HK-2 (cell line): ENCODE results near the gene MROH8.

Experiments
- DNase-seq: peaks from one replicate; pipeline ENCODE4 v3.0.0-alpha.2; 2018; ENCODE audit not compliant: unreplicated experiment

Gene MROH8

GRCh38 chr20:37178839-37179682 is at the start of gene MROH8, which contains the start of gene RPN2:
Gene MROH8 (minus strand): TSS chr20:37179548.
Gene RPN2 (plus strand): TSS chr20:37179330. CDS start chr20:37179357, 27 bp downstream.
- DNase-seq: peak; percentile 99

DNA sequence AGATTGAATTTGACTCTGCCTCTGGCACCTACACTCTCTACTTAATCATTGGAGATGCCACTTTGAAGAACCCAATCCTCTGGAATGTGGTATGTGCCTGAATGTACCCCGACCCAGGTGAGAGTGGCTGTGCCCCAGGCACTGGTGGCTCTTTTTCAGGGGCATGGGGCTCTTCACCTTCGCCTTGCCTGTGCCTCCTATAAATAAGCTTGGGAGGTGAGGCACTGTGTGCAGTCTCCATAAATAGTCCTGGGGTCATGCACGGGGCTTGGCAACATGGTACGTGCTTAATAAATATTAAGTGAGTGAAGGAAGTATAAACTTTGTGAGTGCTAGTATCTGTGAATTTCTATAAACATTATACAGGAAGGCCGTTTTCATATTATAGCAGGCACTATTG is 49.3 kb upstream of the MROH8 start:
- DNase-seq: no peak

GRCh38 chr20:37228082-37228481 is 48.7 kb upstream of the MROH8 start:
- DNase-seq: no peak

DNA sequence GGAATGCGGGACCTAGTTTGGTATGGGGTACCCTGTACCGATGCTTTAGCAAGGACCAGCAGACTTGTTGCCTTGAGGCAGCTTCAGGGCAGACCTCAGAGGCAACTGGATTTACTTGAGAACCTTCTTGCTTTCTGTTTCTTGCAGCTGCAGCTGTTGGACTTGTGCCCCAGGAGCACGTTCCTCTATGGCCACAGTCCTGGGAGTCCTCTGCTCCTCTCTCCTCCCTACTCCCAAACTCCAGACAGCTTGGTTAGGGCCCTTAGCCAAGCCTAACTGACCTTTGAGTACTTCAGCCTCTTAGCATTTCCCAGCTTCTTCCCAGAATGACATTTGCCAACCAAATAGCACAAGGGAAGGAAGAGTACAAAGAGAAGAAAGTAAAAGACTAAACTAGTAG is 47.5 kb upstream of the MROH8 start:
- no peak for DNase-seq

DNA sequence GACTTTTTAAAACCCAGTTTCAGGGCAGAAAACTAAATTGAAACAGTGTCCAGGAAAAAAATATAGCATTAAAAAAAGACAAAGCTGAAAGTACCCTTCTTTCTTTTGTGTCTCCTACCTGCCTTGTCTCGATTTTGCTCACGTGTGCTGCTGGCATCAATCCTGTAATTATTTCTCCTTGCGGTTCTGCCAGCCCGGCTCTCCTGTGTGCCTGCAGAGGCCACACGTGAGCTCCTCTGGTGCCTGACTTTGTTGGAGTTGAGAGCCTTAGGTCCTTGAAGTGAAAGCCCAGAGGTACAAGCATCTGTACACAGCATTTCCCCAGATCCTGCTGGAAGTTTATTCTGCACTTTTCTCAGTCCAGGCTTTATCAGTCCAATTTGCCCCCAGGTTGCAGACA is 45.8 kb upstream of the MROH8 start:
- DNase-seq: no peak

DNA sequence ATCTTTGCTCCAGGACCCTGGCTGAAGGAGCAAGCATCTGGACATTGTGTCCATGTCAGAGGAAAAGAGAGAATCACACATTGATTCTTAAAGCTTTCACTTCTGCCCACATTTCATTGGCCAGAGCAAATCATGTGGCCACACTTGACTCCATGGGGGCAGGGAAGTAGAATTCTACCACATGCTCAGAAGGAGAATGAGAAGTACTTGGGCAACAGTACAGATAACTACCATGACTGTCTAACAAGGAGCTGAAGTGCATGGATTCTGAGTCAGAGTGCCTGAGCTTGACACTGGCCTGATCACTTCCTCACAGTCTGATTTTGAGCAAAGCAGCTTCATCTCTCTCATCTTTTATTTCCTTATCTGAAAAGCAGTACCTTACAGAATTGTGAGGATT is 43.7 kb upstream of the MROH8 start:
- DNase-seq: peak; percentile 63

GRCh38 chr20:37222086-37222485 is 42.7 kb upstream of the MROH8 start:
- DNase-seq: no peak

DNA sequence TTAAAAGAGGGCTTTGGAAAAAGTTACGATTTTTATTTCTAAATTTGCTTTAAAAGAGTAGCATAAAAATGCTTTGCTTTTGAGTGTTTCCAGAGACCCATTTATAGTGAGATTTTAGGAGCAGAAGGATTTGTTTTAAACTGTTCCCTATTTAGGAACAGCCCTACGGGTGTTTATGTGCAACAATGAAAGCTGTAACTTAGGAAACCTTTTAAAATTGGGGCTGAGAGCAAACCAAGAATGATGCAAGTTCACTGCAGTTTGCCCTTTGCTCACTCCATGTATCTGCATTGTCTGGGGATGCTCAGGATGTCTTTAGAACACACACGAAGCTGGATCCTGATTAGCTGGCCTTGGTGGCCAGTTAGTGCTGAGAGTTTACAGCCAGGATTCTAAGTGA is 41.4 kb upstream of the MROH8 start:
- DNase-seq: no peak

DNA sequence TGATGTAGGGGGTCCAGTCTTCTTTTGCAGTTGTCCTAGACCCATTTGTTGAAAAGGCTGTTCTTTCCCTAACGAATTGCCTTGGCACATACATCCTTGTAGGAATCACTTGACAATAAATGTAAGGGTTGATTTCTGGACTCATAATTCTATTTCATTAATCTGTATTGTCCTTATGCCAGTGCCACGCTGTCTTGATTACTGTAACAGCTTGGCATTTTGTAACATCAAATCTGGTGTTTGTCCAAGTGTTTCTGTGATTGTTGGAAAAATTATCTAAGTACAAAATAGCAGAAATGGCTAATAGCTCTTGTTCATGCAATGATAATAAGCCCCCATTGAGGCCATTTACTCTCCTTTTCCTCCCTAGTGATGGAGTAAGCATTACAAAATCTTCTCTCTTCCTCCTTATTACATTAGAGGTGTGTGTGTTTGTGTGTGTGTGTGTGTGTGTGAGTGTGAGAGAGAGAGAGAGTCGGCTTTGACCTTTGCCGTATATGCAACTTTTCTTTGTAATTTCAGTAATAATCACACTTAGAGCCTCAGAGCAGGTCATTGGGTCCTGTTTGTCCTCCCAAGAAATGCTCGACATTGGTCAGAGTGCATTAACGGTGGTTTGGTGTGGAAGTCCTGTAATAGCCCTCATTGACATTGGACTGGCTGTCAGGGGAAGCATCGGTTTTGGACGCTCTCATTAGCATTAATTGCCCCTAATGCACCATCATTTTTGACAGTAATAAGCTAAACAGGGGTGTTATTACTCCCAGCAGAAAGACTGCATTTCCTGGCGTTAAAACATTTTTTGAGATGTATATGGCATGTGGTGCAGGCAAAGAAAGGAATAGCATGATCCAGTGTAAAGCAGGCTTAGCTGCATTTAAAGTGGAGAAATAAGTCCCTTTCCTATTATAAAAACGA is 40.7 kb upstream of the MROH8 start:
- DNase-seq: no peak

- DNase-seq: no peak
Observed at GRCh38 chr20:37218976-37219375, 39.6 kb upstream of the MROH8 start.

- no peak for DNase-seq
Observed at GRCh38 chr20:37218441-37218840, 39.1 kb upstream of the MROH8 start.

GRCh38 chr20:37209661-37210314 is 30.4 kb upstream of the MROH8 start:
- no peak for DNase-seq

DNA sequence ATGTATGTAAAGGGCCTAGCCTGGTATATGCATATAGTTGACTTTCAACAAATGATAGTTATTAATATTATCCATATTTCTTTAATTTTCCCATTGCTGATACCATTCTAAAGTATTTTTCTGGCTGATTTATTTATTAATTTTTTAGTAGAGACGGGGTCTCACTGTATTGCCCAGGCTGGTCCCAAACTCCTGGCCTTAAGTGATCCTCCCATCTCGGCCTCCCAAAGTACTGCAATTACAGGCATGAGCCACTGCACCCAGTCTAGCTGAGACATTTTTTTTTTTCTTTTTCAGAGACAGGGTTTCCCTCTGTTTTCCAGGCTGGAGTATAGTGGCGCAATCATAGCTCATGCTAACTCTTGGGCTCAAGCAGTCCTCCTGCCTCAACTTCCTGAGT is 29.8 kb upstream of the MROH8 start:
- no peak for DNase-seq

DNA sequence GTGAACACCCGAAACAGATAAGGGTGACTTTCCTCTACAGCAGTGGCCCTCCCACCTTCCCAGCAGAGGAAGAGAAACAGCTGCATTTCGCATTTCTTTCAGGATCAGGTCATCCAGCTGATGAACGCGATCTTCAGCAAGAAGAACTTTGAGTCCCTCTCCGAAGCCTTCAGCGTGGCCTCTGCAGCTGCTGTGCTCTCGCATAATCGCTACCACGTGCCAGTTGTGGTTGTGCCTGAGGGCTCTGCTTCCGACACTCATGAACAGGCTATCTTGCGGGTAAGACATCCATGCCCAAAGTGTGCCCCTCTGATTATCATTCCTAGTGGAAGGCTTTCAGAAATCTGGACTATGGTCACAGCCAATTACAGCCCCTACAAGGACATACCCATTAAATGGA is 27.8 kb upstream of the MROH8 start:
- DNase-seq: no peak

DNA sequence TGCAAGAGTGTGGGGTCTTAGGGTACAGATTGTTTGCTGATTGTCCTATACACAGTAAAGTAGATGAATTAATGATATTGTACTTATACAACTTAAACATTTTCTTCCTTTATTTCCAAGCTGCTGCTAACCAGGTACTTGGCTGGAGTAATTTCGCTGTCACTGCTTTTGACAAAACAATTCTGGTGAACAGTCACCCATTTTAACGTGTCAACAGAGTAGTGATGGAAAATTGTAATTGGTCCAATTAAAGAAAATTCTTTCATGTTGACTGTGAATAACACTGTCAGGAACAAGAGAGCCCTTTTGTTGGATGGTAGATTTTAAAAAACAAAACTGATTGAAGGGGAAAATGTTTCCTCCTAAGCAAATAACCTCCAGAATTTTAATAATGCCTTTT is 26.4 kb upstream of the MROH8 start:
- no peak for DNase-seq

- no peak for DNase-seq
Observed at GRCh38 chr20:37205130-37205529, 25.8 kb upstream of the MROH8 start.

DNA sequence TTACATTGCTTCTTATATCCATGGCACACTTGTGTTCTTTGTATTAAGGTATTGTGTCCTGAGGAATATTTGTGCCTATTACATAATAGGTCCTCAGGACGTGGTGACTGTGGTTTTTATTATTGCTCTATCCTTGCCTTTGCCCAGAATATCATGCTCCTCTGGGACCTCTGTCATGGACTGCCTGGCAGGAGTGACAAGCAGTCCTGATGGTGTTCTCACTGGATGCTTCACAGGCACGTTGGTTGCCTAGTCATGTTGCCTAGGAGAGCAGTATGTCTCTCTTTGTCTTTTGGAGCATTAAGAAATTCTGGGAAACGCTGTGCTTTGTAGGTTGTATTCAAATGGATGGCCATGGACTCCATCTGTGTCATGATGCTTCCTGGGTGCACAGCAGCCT is 24.7 kb upstream of the MROH8 start:
- no peak for DNase-seq

DNA sequence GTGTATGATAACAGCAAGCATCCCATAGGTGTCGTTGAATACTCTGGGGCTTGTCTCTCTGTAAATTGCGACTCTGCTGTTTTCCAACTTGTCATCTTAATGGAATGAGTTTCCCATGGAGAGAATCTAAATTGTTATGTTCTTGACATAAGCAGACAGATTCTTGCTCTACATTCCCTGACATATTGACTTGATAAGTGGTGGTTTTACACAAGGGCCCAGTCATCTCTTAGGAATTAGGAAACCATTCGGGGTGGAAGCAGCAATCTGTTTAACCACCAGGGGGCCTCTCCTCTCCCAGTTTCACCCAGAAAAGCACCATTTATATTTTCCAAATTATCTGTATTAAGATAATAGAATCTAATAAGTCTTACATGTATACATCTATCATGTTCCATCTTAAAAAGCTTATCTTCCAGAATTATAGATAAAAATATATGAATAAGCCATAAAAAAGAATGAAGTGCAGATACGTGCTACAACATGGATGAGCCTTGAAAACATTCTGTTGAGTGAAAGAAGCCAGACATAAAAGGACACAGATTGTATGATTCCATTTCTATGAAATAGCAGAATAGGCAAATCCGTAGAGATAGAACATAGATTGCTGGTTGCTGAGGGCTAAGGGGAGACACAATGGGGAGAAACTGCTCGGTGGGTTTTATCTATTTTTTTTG is 23.1 kb upstream of the MROH8 start:
- DNase-seq: peak; percentile 71

DNA sequence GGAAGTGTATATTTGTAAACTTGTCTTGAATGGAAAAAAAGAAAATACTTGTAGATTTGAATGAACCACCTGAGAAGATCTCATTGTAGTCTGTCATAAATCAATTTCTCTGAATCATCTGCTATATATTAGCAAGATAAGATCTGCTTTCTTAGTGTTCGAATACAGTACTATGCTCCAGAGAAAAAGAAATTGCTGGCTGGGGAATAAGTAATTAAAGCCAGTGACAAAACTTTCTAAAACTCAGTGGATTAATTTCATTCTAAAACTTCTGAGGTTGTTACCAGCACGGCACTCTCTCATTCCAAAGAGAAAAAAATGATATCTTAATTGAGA is 22.4 kb upstream of the MROH8 start:
- no peak for DNase-seq

GRCh38 chr20:37200926-37201826 is 21.8 kb upstream of the MROH8 start:
- DNase-seq: no peak

DNA sequence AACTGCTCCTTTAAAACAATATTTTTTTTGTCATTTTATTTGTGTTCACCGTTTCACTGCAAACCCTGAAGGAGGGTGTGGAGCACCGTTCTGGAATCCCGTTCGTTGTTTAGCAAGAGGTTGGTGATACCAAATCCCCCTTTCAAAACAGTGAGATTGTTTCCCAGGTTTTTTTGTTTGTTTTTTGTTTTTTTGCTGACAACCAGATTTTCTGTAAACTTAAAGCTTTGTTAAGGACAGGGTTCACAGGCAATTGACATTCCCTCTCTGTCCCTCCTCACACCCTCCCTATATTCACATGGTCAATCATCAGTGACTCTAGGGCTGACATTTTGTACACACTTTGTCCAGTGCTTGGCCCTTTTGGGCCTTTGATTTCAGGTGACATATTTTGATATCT is 21.0 kb upstream of the MROH8 start:
- DNase-seq: no peak
